AG09319 (cell line): Measurements from ENCODE around the gene CR2.

Experiments used
- DNase-seq: peaks from one replicate; pipeline ENCODE4 v3.0.0-alpha.2; 2010; ENCODE audit warnings: low read depth; ENCODE audit errors: extremely low read depth
- TF ChIP-seq, protein P1 (sequence below): IDR thresholded peaks from 2 replicates; pipeline ENCODE4 v1.5.1; 2011; ENCODE audit warnings: low read depth, mild to moderate bottlenecking, inconsistent platforms, low read length, moderate library complexity

Gene CR2

DNA sequence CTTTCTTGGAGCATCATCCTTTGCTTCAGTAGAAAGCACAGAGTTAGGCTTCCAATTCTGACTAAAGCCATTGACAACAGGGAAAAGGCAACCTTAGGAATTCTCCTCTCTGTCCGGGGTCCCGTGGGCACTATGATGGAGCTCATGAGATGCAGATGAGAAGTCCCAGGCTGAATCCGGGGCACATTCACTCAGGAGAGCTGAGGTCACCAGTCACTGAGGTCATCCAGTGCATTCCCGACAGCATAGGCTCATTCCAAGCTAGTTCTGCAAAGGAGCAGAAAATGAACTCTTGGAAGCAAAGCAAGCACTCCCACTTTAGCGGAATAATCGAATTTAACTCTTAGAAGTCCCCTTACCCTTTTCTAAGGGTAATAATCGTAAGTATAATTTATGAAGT lies 48.6 kb downstream of the CR2 start:
- TF ChIP-seq, protein P1, sequence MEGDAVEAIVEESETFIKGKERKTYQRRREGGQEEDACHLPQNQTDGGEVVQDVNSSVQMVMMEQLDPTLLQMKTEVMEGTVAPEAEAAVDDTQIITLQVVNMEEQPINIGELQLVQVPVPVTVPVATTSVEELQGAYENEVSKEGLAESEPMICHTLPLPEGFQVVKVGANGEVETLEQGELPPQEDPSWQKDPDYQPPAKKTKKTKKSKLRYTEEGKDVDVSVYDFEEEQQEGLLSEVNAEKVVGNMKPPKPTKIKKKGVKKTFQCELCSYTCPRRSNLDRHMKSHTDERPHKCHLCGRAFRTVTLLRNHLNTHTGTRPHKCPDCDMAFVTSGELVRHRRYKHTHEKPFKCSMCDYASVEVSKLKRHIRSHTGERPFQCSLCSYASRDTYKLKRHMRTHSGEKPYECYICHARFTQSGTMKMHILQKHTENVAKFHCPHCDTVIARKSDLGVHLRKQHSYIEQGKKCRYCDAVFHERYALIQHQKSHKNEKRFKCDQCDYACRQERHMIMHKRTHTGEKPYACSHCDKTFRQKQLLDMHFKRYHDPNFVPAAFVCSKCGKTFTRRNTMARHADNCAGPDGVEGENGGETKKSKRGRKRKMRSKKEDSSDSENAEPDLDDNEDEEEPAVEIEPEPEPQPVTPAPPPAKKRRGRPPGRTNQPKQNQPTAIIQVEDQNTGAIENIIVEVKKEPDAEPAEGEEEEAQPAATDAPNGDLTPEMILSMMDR = no peak
- DNase-seq = no peak

DNA sequence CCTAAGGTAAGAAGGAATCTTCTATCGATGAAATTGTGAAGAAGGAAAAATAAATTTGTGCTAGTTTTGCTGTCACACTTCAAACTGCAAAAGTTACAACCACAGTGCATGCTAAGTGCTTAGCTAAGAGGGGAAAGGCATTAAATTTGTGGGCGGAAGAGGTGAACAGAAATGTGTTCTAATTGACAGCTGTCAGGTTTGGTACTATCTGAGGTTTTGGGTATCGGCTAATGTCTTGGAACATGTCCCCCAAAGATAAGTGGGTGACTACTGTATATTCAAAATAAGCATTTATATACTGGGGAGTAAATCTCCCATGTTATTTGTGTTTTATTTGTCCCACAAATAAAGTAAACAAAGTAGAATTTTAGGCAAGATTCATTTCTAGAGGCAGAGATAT lies 49.8 kb downstream of the CR2 start:
- TF ChIP-seq, protein P1 = no peak
- DNase-seq = no peak

DNA sequence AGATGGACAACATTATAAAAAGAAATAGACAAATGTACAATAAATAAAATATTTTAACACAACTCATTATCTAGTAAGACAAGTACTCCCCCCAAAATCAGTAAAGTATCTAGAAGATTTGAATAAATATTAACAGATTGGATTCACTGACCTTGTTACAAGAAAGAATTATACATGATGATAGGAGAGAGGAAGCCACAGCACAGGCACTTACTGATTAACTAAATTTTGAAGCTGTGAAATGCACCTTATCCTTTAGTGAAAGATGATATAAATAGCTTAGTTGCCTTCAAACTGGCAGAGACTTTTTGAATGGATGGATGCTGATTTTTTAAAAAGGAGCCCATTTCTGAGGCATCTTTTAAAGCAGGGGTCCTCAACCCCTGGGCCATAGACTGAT lies 50.3 kb downstream of the CR2 start:
- TF ChIP-seq, protein P1 = no peak
- no peak for DNase-seq

DNA sequence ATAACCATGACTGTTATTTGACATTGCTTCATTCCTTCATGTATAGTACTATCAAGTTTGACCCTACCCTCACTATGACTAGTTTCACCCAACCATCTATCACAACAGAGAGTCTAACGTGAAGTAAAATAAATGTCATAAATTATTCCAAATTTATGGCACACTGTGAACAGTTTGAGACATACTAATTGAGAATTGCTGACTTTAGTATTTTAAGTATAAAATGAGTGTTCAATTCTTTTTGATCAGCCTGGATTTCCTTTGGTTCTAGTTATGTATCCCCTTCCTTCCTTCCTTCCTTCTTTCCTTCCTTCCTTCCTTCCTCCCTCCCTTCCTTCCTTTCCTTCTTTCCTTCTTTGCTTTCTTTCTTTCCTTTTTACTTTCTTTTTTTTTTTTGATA lies 56.3 kb downstream of the CR2 start:
- TF ChIP-seq, protein P1 = no peak

DNA sequence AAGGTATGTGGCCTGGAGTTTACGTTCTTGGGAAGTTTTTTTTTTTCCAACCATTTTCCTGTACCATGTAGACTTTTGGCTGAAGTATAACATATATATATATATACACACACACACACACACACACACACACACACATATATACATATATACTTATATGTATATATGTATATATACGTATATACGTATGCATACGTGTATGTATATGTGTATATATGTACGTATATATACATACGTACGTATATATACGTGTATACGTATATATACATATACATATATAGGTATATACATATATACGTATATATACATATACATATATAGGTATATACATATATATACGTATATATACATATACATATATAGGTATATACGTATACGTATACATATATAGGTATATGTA lies 60.8 kb downstream of the CR2 start:
- TF ChIP-seq, protein P1 = no peak
- no peak for DNase-seq

More for the DNA sequence above, 56.3 kb downstream of the CR2 start:
- DNase-seq = no peak

DNA sequence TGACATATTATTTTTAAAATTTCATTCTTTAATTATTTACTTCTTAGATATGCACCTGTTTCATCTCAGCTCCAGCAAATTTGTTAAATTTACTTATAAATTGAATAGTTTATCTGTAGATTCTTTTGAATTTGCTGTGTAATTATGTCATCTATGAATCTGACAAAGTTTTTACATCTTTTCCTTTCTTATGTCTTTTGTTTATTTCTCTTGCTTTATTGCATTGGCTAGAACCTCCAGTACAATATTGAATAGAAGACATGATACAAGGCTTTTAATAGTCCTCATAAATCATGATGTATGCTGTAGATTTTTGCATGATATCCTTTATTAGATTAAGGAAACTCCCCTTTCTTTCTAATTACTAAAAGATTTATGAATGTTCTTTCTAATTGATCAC lies 62.6 kb downstream of the CR2 start:
- DNase-seq = no peak
- TF ChIP-seq, protein P1 = no peak

DNA sequence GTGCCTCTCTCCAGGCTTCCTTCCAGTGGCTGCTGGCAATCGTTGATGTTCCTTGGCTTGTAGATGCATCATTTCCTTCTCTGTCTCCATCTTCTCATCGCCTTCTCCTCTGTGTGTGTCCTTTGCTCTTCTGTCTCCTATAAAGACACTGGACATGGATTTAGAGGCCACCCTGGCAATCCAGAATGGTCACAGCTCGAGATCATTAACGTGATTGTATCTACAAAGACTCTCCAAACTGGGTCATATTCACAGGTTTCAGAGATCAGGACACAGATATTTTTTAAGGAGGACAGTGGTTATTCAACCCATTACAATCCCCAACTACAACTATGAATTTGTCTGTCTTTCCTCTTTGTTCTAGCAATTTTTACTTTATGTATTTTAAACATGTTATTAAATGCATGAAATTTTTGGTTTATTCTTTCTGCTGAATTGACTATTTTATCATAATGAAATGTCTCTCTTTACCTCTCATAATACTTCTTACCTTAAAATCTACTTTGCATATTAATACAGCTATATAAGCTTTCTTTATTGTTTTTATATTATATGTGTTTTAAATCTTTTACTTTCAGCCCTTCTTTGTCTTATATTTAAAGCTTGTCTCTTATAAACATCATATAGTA lies 64.6 kb downstream of the CR2 start:
- TF ChIP-seq, protein P1 = no peak
- no peak for DNase-seq
